HAP-1 (cell line): ENCODE measurements around the gene RTP4.

Experiments used
- DNase-seq, 2 experiments: peaks; one replicate each; pipeline ENCODE4 v3.0.0-alpha.2; 2016 to 2020; ENCODE audit warnings: low spot score in 2 of 2
- H3K27me3 ChIP-seq: fragments of 250-450 bp; sonication (Bioruptor Pico); 2 replicates; pipeline ENCODE4 v1.5.1; 2020; ENCODE audit warnings: low read depth, mild to moderate bottlenecking, moderate library complexity
- H3K36me3 ChIP-seq: fragments of 250-450 bp; sonication (Bioruptor Pico); replicated peaks from 2 replicates; pipeline ENCODE4 v1.5.1; 2020; ENCODE audit warnings: mild to moderate bottlenecking
- H3K4me1 ChIP-seq: fragments of 250-450 bp; sonication (Bioruptor Pico); 2 replicates; pipeline ENCODE4 v1.5.1; 2020; ENCODE audit warnings: mild to moderate bottlenecking
- H3K4me3 ChIP-seq: fragments of 250-450 bp; sonication (Bioruptor Pico); 2 replicates; pipeline ENCODE4 v1.5.1; 2020; ENCODE audit warnings: mild to moderate bottlenecking, moderate library complexity
- H3K9me3 ChIP-seq: fragments of 250-450 bp; sonication (Bioruptor Pico); 2 replicates; pipeline ENCODE4 v1.5.1; 2020; ENCODE audit warnings: mild to moderate bottlenecking, moderate library complexity
- in situ Hi-C: fragments of 300-500 bp; cut with MboI; formaldehyde crosslinking; loops from 3 replicates; pipeline ENCODE4 v1.14.3; 2020; ENCODE audit warnings: low sequenced_read_pairs, inconsistent platforms, mixed read lengths

The RTP4 gene

DNA sequence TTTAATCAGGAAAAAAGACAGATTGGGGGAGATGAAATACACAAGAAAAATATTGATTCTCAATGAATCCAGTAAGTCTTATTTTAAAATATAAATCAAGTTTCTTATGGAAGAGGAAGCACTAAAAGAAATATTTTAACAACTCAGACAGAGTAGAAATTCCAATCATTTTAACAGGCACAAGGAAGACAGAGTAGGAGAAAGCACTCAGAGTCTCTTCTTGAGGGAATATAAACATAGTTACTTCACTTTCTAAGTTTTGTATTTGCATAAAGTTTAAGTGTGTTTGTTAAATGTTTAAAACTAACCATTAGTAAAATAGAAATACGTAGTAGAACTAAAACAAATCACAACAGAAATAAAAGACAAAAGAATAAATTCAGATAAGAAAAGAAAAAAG is 24.5 kb upstream of the RTP4 start:
- Histone ChIP-seq H3K27me3 (no peaks in the 10 kb centered on the region), H3K36me3 (no peaks in the 10 kb centered on the region), H3K4me3 (no peak overlapping the region), H3K9me3 (no peaks in the 10 kb centered on the region), H3K4me1 (no peaks in the 10 kb centered on the region)
- no peak for DNase-seq
- in situ Hi-C loops, result no loop called here

DNA sequence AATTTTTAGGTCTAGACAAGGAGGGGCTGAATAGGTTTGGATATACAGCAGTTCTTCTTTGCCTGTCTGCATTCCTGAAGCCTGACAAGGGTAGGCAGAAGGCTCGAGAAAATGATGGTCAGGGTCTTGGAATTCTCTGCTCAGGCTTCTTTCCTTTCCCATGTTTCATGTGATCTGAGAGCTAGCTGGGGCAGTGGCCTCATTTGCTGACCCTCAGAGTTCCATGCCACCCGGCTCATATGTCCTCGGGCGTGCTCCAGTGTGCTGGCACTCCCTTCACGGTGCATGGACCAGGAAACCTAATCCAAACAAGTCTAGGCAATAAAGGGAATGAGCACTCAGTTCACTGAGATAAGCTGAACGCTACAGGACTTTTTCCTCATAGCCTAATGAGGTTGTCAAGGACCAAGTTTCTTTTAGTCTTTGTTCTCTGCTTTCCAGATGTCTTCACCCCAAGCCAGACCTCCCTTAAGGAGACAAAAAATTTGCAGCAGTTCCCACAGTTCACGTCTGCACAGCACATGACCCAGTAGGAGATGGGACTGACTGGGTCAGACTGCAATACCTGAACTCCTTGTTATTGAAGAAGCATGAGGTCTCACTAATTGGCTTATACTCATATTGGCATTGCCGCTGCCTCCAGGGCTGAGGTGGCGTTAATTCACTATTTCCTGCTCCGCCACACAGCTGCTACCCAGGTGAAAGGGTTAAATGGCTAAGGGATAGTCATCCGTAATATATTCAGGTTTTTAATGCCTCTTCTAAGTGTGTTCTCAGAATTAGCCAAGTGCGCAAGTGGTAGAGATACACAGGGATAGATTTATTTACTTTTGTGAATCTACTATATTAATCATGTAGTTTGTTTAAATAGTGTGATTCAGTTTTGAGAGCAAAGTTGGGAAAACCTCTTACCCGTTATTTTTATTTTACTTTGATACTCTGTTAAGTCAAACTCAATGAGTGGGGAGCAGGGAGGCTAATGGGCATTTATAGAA is 15.3 kb upstream of the RTP4 start:
- no peak for DNase-seq
- no peak overlapping the region for H3K4me3 ChIP-seq
- no peaks in the 10 kb centered on the region for H3K4me1 ChIP-seq
- in situ Hi-C loops, result no loop called here
- no peaks in the 10 kb centered on the region for H3K9me3 ChIP-seq
- no peaks in the 10 kb centered on the region for H3K36me3 ChIP-seq
- peaks cover 16% of the 10 kb centered on the region; the same call in 1 of the 2 replicates for H3K27me3 ChIP-seq

GRCh38 chr3:187358068-187358467 is 10.1 kb upstream of the RTP4 start:
- Histone ChIP-seq H3K36me3 (no peaks in the 10 kb centered on the region), H3K9me3 (no peaks in the 10 kb centered on the region), H3K4me1 (no peaks in the 10 kb centered on the region), H3K4me3 (no peak overlapping the region), H3K27me3 (0 out of 2 replicates have a peak, but pooled peaks cover 7% of the 10 kb centered on the region)
- in situ Hi-C loops, result no loop called here
- DNase-seq, result no peak

GRCh38 chr3:187359798-187360486 is 8.2 kb upstream of the RTP4 start:
- in situ Hi-C loops, result no loop called here
- no peak for DNase-seq
- Histone ChIP-seq H3K4me1 (no peaks in the 10 kb centered on the region), H3K36me3 (no peaks in the 10 kb centered on the region), H3K9me3 (no peaks in the 10 kb centered on the region), H3K4me3 (no peak overlapping the region), H3K27me3 (0 out of 2 replicates have a peak, but pooled peaks cover 3% of the 10 kb centered on the region)

GRCh38 chr3:187360596-187360995 is 7.6 kb upstream of the RTP4 start:
- H3K9me3 ChIP-seq, result no peaks in the 10 kb centered on the region
- no peak overlapping the region for H3K4me3 ChIP-seq
- H3K27me3 ChIP-seq, result 0 out of 2 replicates have a peak, but pooled peaks cover 3% of the 10 kb centered on the region
- H3K36me3 ChIP-seq, result no peaks in the 10 kb centered on the region
- H3K4me1 ChIP-seq, result no peaks in the 10 kb centered on the region
- DNase-seq, result no peak
- in situ Hi-C loops, result no loop called here

- Histone ChIP-seq H3K4me3 (no peak overlapping the region), H3K36me3 (no peaks in the 10 kb centered on the region), H3K4me1 (no peaks in the 10 kb centered on the region), H3K27me3 (0 out of 2 replicates have a peak, but pooled peaks cover 3% of the 10 kb centered on the region), H3K9me3 (no peaks in the 10 kb centered on the region)
- no peak for DNase-seq
- in situ Hi-C loops, result no loop called here
Measured at GRCh38 chr3:187361835-187362234, 6.3 kb upstream of the RTP4 start.

DNA sequence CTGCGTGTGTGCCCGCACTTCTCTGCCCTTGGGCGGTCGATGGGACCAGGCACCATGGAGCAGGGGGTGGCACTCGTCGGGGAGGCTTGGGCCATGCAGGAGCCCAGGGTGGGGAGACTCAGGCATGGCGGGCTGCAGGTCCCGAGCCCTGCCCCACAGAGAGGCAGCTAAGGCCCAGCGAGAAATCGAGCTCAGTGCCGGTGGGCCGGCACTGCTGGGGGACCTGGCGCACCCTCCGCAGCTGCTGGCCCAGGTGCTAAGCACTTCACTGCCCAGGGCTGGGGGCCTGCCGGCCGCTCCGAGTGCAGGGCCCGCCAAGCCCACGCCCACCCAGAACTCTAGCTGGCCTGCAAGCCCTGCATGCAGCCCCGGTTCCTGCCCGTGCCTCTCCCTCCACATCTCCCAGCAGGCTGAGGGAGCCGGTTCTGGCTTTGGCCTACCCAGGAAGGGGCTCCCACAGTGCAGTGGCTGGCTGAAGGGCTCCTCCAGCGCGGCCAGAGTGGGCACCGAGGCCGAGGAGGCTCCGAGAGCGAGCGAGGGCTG is 553 bp upstream of the RTP4 start:
- no peaks in the 10 kb centered on the region; the same call in 1 of the 2 replicates for H3K36me3 ChIP-seq
- no peaks in the 10 kb centered on the region for H3K4me1 ChIP-seq
- H3K9me3 ChIP-seq, result no peaks in the 10 kb centered on the region
- no peak for DNase-seq
- no peak overlapping the region for H3K4me3 ChIP-seq
- in situ Hi-C loops, result no loop called here
- H3K27me3 ChIP-seq, result no peaks in the 10 kb centered on the region

GRCh38 chr3:187369089-187369447 is 883 bp downstream of the RTP4 start:
- no peak for DNase-seq
- no peaks in the 10 kb centered on the region for H3K27me3 ChIP-seq
- in situ Hi-C loops, result no loop called here
- H3K9me3 ChIP-seq, result no peaks in the 10 kb centered on the region
- no peak overlapping the region for H3K4me3 ChIP-seq
- no peaks in the 10 kb centered on the region for H3K4me1 ChIP-seq
- H3K36me3 ChIP-seq, result no peaks in the 10 kb centered on the region; the same call in 1 of the 2 replicates

DNA sequence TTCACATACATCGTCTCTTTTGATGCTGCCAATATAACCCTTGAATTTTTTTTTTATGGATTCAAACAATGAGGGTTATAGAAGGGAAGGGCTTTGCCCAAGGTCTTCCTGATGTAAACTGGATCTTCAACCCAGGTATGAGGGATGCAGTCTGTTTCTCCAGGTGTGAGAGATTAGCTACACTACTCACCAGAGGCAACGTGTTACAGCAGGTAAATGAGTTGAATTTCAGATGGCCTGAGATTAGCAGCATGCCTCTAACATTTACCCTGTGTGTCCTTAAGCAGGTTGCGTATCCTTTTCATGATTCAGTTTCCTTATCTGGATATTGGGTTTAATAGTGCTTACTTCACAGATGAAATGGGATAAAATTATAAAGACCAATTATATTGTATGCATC is 1.9 kb downstream of the RTP4 start:
- Histone ChIP-seq H3K4me1 (no peaks in the 10 kb centered on the region), H3K36me3 (no peaks in the 10 kb centered on the region; the same call in 1 of the 2 replicates), H3K9me3 (no peaks in the 10 kb centered on the region), H3K27me3 (no peaks in the 10 kb centered on the region), H3K4me3 (no peak overlapping the region)
- in situ Hi-C loops, result no loop called here
- DNase-seq, result no peak

DNA sequence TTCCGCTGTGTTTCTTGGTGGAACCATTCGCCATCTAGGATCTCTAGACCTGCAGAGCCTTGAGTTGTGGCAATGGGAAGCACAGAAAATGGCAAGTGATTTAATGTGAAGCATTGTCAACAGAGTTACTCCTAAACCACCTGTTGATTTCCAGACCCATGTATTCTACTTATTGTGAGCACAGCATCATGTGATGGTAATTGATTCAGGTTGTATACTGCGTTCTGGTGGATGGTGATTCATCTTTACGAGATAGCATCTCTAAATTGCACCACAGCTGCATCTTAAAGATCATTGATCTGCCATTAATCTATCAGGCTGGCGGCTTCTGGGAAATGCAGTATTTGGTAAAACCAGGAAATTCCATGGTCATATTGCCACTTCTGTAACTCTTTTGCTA is 7.4 kb downstream of the RTP4 start:
- no peaks in the 10 kb centered on the region for H3K36me3 ChIP-seq
- no peaks in the 10 kb centered on the region for H3K9me3 ChIP-seq
- H3K4me3 ChIP-seq, result no peak overlapping the region
- no peaks in the 10 kb centered on the region for H3K4me1 ChIP-seq
- H3K27me3 ChIP-seq, result no peaks in the 10 kb centered on the region
- in situ Hi-C loops, result no loop called here
- DNase-seq, result no peak

DNA sequence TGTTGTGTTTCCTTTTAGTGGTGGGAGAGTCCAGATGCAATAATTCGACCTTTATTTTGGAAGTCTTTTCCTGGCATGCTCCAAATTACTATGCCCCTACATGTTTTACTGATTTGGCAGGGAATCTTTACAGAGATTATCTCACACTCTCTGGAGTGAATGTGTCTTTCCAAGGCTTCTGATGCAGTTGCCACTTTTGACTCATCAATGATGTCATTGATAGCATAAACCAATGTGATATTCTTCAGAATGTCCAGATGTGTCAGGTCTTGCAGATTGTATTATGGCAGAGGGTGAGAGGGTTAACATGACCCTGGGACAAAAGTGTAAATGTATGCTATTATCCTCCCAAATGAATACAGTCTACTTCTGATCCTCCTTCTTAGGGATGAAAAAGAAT is 9.7 kb downstream of the RTP4 start:
- H3K4me3 ChIP-seq, result no peak overlapping the region
- in situ Hi-C loops, result no loop called here
- no peaks in the 10 kb centered on the region for H3K4me1 ChIP-seq
- H3K36me3 ChIP-seq, result no peaks in the 10 kb centered on the region
- DNase-seq, result no peak
- no peaks in the 10 kb centered on the region for H3K9me3 ChIP-seq
- H3K27me3 ChIP-seq, result no peaks in the 10 kb centered on the region

GRCh38 chr3:187382609-187383151 is 14.5 kb downstream of the RTP4 start:
- H3K4me1 ChIP-seq, result no peaks in the 10 kb centered on the region
- in situ Hi-C loops, result no loop called here
- H3K36me3 ChIP-seq, result no peaks in the 10 kb centered on the region
- no peaks in the 10 kb centered on the region for H3K9me3 ChIP-seq
- H3K4me3 ChIP-seq, result no peak overlapping the region
- DNase-seq, result no peak
- peaks cover 11% of the 10 kb centered on the region for H3K27me3 ChIP-seq

DNA sequence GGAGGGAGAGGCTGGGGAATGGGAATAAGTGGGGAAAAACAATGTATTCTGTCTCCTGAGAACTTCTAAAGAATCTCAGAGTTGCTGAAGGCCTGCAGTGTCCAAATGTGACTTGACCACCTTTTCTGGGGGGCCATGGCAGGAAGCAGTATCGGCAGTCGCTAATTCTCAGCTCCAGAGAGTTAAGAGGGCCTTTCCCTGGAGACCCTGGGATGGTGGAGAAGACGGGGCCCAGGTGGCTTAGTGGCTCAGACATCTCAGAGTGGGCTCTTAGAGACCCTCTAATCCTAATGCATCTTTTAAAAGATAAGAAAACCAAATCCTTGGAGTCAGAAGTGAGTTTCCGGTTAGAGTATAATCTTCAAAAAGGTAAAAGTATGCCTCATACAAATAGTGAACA is 15.1 kb downstream of the RTP4 start:
- DNase-seq, result no peak
- Histone ChIP-seq H3K4me1 (no peaks in the 10 kb centered on the region), H3K9me3 (no peaks in the 10 kb centered on the region), H3K36me3 (no peaks in the 10 kb centered on the region), H3K4me3 (no peak overlapping the region), H3K27me3 (peaks cover 11% of the 10 kb centered on the region)
- in situ Hi-C loops, result no loop called here

GRCh38 chr3:187385296-187385695 is 17.1 kb downstream of the RTP4 start:
- Histone ChIP-seq H3K27me3 (peaks cover 11% of the 10 kb centered on the region), H3K4me1 (no peaks in the 10 kb centered on the region), H3K4me3 (no peak overlapping the region), H3K9me3 (no peaks in the 10 kb centered on the region), H3K36me3 (no peaks in the 10 kb centered on the region)
- in situ Hi-C loops, result no loop called here
- DNase-seq, result no peak
